Colonic mucosa (tissue), 4 donors: Measurements from ENCODE around the gene PROSER3. TPM values are rescaled to one million over a fixed set of nuclear protein-coding genes. Genes with fewer than 3 reads are reported as not detected.
"Not testable (repeated sequence)": the region's sequence is repeated elsewhere in the genome, so short reads cannot be mapped to it uniquely, and the experiment has no call there.

Experiments used
- DNase-seq: peaks from one replicate; pipeline ENCODE4 v3.0.0-alpha.2; 2020
- H3K27ac ChIP-seq: fragments of 200-600 bp; one replicate; pipeline ENCODE4 v1.8.0; 2021
- H3K27me3 ChIP-seq: fragments of 200-600 bp; one replicate; pipeline ENCODE4 v1.8.0; 2021
- H3K36me3 ChIP-seq: fragments of 200-600 bp; one replicate; pipeline ENCODE4 v1.8.0; 2021
- H3K4me1 ChIP-seq: fragments of 200-600 bp; one replicate; pipeline ENCODE4 v1.8.0; 2021; ENCODE audit warnings: mild to moderate bottlenecking
- H3K4me3 ChIP-seq: fragments of 200-600 bp; one replicate; pipeline ENCODE4 v1.8.0; 2021
- H3K9ac ChIP-seq, 2 donors: one replicate each; pipeline ENCODE4 v1.7.0; 2013; ENCODE audit warnings: control low read depth in 2 of 2, low read depth in 2 of 2, low read length in 2 of 2
- H3K9me3 ChIP-seq: fragments of 200-600 bp; one replicate; pipeline ENCODE4 v1.8.0; 2021
- intact Hi-C: fragments of 100-400 bp; cut with DNase I; formaldehyde crosslinking; loops from one replicate; pipeline ENCODE4 v1.14.1; 2022
- total RNA-seq, 2 donors: library from RNA; stranded (reverse); fragmentation: NEBNext Ultra II Directional in 1 of 2; extraction: Animal tissue kit (Norgen Biotek cat#: 25700) in 1 of 2; gene quantifications; one replicate each; pipeline ENCODE4 v1.2.1, GENCODE V29; 2021
- TF ChIP-seq, protein P1 (sequence below): fragments of 200-600 bp; IDR thresholded peaks from one replicate; pipeline ENCODE4 v1.8.0; 2022; ENCODE audit warnings: antibody characterized with exemption, mild to moderate bottlenecking
- donor health status: healthy.
- donor health status: DM: no; HTN: no; CAD: no.
- donor health status: DM: no; HTN: no; CAD: no.

Gene PROSER3
- total RNA-seq, 2 donors from 2014 or later, result 17.1 to 26.9 TPM

DNA sequence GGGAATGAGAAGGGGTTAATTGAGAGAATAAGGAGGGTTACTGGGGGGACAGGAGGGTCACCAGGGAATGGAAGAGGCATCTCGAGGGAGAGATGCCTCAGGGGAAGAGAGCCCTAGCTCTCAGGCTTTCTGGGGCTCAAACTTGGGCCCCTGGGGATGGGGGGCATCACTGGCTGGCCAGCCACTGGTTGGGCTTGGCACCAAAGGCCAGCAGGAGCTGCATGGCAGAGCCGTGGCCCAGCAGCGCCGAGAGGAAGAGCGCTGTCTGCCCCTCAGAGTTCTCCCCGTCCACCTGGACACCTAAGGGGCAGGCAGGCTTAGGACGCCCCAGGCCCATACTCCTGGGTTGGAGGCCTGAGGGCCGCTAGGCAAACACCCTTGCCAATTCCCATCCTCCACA is 34.9 kb downstream of the PROSER3 start:
- TF ChIP-seq, protein P1, sequence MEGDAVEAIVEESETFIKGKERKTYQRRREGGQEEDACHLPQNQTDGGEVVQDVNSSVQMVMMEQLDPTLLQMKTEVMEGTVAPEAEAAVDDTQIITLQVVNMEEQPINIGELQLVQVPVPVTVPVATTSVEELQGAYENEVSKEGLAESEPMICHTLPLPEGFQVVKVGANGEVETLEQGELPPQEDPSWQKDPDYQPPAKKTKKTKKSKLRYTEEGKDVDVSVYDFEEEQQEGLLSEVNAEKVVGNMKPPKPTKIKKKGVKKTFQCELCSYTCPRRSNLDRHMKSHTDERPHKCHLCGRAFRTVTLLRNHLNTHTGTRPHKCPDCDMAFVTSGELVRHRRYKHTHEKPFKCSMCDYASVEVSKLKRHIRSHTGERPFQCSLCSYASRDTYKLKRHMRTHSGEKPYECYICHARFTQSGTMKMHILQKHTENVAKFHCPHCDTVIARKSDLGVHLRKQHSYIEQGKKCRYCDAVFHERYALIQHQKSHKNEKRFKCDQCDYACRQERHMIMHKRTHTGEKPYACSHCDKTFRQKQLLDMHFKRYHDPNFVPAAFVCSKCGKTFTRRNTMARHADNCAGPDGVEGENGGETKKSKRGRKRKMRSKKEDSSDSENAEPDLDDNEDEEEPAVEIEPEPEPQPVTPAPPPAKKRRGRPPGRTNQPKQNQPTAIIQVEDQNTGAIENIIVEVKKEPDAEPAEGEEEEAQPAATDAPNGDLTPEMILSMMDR, result no peak
- Histone ChIP-seq H3K9ac (no peak overlapping the region), H3K4me3 (no peak overlapping the region), H3K27ac (no peak overlapping the region), H3K36me3 (no peaks in the 10 kb centered on the region), H3K4me1 (no peaks in the 10 kb centered on the region), H3K27me3 (peaks cover 3% of the 10 kb centered on the region), H3K9me3 (no peaks in the 10 kb centered on the region)
- intact Hi-C loops, result no loop called here
- DNase-seq, result no peak

DNA sequence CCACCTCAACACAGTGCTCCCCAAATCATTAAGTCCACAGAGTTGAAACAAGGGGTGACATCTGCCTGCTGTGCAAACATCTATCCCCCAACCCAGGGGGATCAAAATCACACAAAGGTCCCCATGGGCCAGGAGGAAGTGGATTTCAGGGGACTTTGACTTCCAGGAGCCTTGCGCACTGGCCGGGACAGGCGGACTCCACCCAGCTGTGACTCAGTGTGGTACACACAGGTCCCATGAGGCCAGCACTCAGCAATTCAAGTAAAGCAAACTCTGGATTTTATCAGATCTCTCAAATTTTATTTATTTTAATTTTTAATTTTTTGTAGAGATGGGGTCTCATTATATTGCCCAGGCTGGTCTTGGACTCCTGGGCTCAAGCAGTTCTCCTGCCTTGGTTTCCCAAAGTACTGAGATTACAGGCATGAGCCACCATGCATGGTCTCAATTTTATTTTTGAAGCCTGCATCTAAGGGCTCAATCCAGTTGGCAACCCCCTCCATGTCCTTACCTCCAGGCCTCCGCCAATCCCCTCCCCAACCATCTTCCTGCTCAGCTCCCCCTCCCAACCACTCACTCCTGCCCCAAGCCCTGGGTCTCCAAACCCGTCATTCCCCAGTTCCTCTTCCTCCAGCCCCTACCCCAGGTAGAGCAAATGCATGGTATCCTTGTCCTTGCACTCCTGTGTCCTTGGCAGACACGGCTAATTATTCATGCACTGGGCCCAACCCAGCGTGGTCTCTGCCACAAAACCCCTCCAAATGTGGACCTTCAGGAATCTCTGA is 35.6 kb downstream of the PROSER3 start:
- no peaks in the 10 kb centered on the region for H3K4me1 ChIP-seq
- no peak overlapping the region for H3K4me3 ChIP-seq
- H3K27ac ChIP-seq, result no peak overlapping the region
- H3K27me3 ChIP-seq, result peaks cover 4% of the 10 kb centered on the region
- no peak overlapping the region for H3K9ac ChIP-seq
- H3K36me3 ChIP-seq, result no peaks in the 10 kb centered on the region
- H3K9me3 ChIP-seq, result no peaks in the 10 kb centered on the region
- intact Hi-C loops, result no loop called here
- DNase-seq, result no peak
- TF ChIP-seq, protein P1, result no peak

DNA sequence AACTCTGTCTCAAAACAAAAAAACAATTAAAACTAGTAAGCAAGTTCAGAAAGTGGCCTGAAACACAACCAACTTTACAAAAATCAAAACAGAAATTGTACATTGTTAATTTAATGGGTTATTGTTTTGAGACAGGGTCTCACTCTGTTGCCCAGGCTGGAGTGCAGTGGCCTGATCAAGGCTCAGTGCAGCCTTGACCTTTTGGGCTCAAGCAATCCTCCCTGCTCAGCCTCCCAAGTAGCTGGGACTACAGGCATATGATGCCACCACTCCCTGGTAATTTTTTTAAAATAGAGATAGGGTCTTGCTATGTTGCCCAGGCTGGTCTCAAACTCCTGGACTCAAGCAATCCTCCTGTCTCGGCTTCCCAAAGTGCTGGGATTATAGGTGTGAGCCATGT is 37.6 kb downstream of the PROSER3 start:
- H3K9ac ChIP-seq, H3K4me1 ChIP-seq, intact Hi-C loops, DNase-seq, H3K36me3 ChIP-seq, H3K27ac ChIP-seq, H3K9me3 ChIP-seq, H3K4me3 ChIP-seq, H3K27me3 ChIP-seq: not testable (repeated sequence)

DNA sequence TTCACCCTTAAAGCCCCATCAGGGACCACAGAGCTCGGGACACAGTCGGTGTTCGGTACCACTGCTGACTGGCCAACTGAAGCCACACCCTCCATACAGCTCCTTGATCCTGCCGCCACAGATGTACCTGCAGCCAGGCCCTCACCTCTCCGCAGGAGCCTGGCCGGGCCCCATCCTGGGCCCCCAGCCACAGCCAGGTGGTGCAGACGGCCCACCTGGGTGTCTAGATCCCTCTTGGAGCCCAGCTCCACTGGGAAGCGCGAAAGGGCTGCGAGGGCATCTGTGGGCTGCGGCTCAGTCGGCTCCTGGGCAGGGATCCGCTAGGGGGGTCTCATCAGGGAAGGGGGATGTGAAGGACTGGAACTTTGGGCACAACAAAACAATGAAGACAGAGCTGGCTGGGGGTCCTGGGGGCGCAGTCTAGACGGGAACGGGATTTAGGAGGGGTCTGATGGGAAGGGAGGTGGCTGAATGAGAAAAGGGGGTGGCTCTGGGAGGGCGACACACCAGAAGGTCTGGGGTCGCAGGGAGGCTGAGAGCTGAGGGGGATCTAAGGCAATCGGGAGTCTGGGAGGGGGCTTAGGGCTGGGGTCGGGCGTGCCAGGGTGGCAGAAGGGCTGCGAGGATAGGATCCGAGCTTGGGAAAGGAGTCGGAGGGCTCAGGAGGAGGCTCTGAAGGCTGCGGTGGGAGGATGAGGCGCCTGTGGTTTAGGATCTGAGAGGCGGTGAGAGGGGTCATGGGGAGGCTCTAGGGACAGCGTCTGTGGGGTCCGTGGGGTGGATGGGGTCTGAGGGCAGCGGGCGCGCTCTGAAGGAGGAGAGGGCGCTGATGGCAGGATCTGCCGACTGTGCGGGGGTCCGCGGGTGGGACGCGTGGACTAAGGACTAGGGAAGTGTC is 38.9 kb downstream of the PROSER3 start:
- TF ChIP-seq, protein P1, result no peak
- Histone ChIP-seq H3K9me3 (no peaks in the 10 kb centered on the region), H3K27ac (no peak overlapping the region), H3K9ac (no peak overlapping the region), H3K36me3 (no peaks in the 10 kb centered on the region), H3K4me3 (no peak overlapping the region), H3K27me3 (peaks cover 4% of the 10 kb centered on the region), H3K4me1 (no peaks in the 10 kb centered on the region)
- intact Hi-C loops, result no loop called here
- DNase-seq, result no peak

DNA sequence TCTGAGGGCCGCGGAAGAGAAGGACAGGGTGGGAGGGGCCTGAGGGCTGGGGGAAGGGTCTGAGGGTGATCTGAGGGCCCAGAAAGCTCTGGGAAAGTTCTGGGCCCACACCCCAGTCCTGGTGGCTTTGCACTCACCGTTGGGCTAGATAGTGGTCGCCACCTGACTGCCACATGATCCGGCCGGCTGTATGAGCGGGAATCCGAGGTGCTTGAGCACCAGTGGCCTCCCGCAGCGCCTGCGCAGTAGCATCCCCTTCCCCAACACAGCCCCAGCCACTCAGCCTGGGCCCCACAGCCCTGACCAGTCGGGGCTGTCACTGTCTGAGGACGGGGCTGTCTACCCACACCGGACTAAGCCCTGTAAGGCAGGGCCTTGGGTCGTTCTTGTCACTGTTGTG is 39.7 kb downstream of the PROSER3 start:
- no peak for DNase-seq
- no peak overlapping the region for H3K27ac ChIP-seq

More for the DNA sequence above, 39.7 kb downstream of the PROSER3 start:
- Histone ChIP-seq H3K4me1 (no peaks in the 10 kb centered on the region), H3K36me3 (no peaks in the 10 kb centered on the region), H3K9ac (no peak overlapping the region), H3K9me3 (no peaks in the 10 kb centered on the region), H3K27me3 (peaks cover 4% of the 10 kb centered on the region), H3K4me3 (no peak overlapping the region)
- TF ChIP-seq, protein P1, result no peak
- intact Hi-C loops, result no loop called here
